ENCODE data around the gene STK11. TPM values are rescaled to one million over a fixed set of nuclear protein-coding genes. Genes with fewer than 3 reads are reported as not detected.

The STK11 gene
- total and polyA plus RNA-seq, 2 donors (not counting 3 experiments of a cell fraction or from before 2014, with no cell fraction given) = 39.4 to 75.4 TPM

- no peaks in the 10 kb centered on the region for H3K9me3 ChIP-seq (replicated peaks; ENCODE audit: control insufficient read depth, insufficient read depth, low read length)
- H3K4me2 ChIP-seq (ENCODE audit: insufficient read depth, low read length) = peak overlapping the region; percentile 61
- peaks cover 9 to 10% of the 10 kb centered on the region in 2 experiments for H3K36me3 ChIP-seq (ENCODE audit: control insufficient read depth in 2 of 2, extremely low read depth in 1 of 2, insufficient read depth in 2 of 2, low read length in 2 of 2)
- H3K79me2 ChIP-seq (ENCODE audit: control insufficient read depth, insufficient read depth, low read length) = peaks cover 9% of the 10 kb centered on the region
- FAIRE-seq (peak; percentile 98), DNase-seq (ENCODE audit: low read depth, low spot score) (peak; percentile 96)
- no TSS peak for BruUV-seq (replicated peaks)
- dilution Hi-C loops (cut with MboI; ENCODE audit: extremely low pct_ligation_motif_present, low sequenced_read_pairs) (no loop called here), intact Hi-C loops (cut with micrococcal nuclease) (loop anchor here (1.0 kb wide), 1 partner anchor 9 kb away; no protein-coding TSS in a partner anchor)
- peak overlapping the region; percentile 78 for H3K27ac ChIP-seq (ENCODE audit: insufficient read depth, low read depth, low read length)
- no peak overlapping the region for H2AFZ ChIP-seq (ENCODE audit: low read depth, low read length)
- ChIA-PET POLR2A (interaction anchor here (1.4 to 3.4 kb wide), 2 partner anchors 8 kb away, joined by 8 to 19 read pairs; partner anchors contain the start of gene CIRBP), CTCF (interaction anchor here (1.5 to 7.8 kb wide), 3 partner anchors 8 to 17 kb away, joined by 3 to 63 read pairs (median 8); no protein-coding TSS in a partner anchor)
- peak overlapping the region; percentile 44 for H3K9ac ChIP-seq (replicated peaks; ENCODE audit: extremely low read depth, insufficient read depth, low read length)
- H3K9me1 ChIP-seq (replicated peaks; ENCODE audit: control insufficient read depth, extremely low read depth, insufficient read depth, low read length) = no peaks in the 10 kb centered on the region
- TF ChIP-seq MAX (IDR thresholded peaks at IDR 0.05; ENCODE audit: insufficient read depth, insufficient read length) (no peak), CTCF (IDR thresholded peaks at IDR 0.05; ENCODE audit: extremely low read depth in 1 of 2, insufficient read depth in 1 of 2, low read depth in 1 of 2, low read length in 2 of 2) (no peak), FOS (IDR thresholded peaks at IDR 0.05; ENCODE audit: borderline replicate concordance, insufficient read depth, low read length) (no peak), JUN (IDR thresholded peaks at IDR 0.05; ENCODE audit: borderline replicate concordance, insufficient read depth, insufficient read length, low read depth) (no peak), POLR2AphosphoS5 (IDR thresholded peaks at IDR 0.05; ENCODE audit: insufficient read depth, low read depth, low read length) (peak; percentile 45)
- no peaks in the 10 kb centered on the region for H3K27me3 ChIP-seq (ENCODE audit: control insufficient read depth in 2 of 2, insufficient read depth in 2 of 2, low read length in 2 of 2)
- H3K4me3 ChIP-seq (replicated peaks in 1 of 3; ENCODE audit: insufficient read depth in 1 of 3, low read depth in 1 of 3, low read length in 3 of 3) = peak overlapping the region; percentile 19 to 50 (median 37)
- peaks cover 55% of the 10 kb centered on the region for H3K4me1 ChIP-seq (ENCODE audit: control insufficient read depth, extremely low read depth, insufficient read depth, low read length)
- no peaks in the 10 kb centered on the region for H4K20me1 ChIP-seq (replicated peaks; ENCODE audit: control insufficient read depth, extremely low read depth, insufficient read depth, low read length)
Measured at GRCh38 chr19:1260749-1261537, 55.4 kb downstream of the STK11 start.
